LNCAP (cell line): ENCODE results near the gene TP73.

ENCODE experiments used
- CTCF ChIP-seq: fragments of 450-650 bp; IDR thresholded peaks from 2 replicates; pipeline ENCODE4 v1.5.1; 2017; ENCODE audit warnings: mild to moderate bottlenecking

Gene TP73

GRCh38 chr1:3634059-3634800 is 18.1 kb upstream of the TP73 start:
- TF ChIP-seq CTCF: no peak

- TF ChIP-seq CTCF: no peak
These were observed 16.2 kb upstream of the TP73 start for GRCh38 chr1:3636080-3636479.

DNA sequence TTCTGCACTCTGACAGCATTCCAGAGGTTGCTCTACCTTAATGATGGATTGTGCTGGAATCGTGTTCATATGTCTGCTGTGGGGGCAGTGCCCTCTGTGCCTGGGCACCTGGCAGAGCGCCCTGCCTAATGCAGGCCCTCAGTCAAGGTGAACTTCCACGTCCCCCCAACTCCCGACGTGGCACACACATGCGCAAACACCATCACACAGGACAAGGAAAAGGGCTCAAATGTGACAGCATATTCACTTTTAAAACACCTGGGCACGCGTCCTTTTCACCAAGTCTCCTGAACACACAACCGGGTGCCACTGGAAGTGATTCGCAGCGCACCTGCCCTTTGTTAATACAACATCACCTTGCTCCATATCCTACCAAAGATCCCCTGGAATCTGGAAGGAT is 15.8 kb upstream of the TP73 start:
- TF ChIP-seq CTCF: no peak

DNA sequence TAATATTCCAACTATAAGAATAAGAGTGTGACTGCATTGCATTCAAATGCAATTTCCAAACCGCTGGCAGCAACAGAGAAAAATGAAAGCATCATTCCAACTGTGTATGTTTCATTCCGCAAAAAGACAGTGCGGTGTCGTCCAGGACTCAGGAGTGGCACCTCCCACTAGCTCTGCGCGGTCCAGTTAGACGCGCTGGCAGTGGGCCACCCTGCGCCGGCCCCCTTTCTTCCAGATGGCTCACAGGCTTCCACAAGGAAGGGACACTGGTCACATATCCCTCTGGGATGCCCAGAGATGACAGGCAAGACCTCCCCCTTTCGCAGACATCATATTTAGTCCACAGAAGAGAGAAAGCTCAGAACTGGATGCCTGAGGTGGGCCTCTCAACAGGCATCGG is 14.3 kb upstream of the TP73 start:
- TF ChIP-seq CTCF: no peak

GRCh38 chr1:3638676-3639075 is 13.6 kb upstream of the TP73 start:
- TF ChIP-seq CTCF: no peak

- no peak for TF ChIP-seq CTCF
These were observed 12.9 kb upstream of the TP73 start for GRCh38 chr1:3639397-3639911.

DNA sequence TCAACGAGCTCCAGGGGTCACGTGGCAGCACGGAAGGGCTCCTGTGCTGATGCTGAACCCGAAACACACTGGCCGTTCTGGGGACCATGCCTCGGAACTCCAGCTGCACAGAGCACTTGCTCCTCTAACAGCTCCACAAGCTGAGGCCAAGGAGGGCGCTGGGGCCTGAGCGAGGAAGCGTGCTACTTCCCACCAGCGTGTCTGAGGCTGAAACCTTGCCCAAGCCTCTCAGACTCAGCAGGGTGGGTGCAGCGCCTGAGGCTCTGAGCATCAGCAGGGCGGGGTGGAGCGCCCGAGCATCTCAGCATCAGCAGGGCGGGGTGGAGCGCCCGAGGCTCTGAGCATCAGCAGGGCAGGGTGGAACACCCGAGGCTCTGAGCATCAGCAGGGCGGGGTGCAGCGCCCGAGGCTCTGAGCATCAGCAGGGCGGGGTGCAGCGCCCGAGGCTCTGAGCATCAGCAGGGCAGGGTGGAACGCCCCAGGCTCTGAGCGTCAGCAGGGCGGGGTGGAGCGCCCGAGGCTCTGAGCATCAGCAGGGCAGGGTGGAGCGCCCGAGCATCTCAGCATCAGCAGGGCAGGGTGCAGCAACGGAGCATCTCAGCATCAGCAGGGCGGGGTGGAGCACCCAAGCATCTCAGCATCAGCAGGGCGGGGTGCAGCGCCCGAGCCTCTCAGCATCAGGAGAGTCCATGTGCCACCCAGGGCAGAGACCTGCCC is 12.0 kb upstream of the TP73 start:
- TF ChIP-seq CTCF: no peak
